GM12874 (cell line): ENCODE results near the gene ATAT1.

Experiments used
- CTCF ChIP-seq: IDR thresholded peaks from 2 replicates; pipeline ENCODE4 v1.5.1; 2011; ENCODE audit warnings: low read depth, mild to moderate bottlenecking, control low read depth, low read length, moderate library complexity; ENCODE audit not compliant: insufficient read depth

ATAT1 gene

DNA sequence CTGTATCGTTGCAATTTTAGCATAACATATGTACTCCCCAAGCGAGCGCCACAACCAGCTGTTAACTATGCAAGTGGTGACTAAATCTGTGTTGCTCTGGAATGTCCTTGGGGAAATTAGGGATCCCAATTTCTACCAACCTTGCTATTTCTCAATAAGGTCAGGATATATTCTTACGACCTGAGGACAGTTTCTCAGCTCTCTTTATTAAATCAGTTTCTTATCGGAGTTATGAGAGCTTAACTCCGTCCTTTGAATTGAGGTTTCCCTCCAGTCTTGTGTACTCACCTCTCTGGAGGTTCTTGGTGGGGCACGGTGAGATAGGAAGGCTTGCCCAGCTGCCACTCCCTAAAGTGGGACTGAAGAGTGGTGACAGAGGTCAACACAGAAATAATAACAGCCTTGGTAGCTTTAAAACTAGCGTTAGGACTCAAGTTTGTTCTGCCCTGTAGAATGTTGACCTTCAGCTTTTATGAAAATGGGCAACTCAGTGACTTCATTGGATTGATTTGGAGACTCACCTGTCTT is 8.3 kb upstream of the ATAT1 start:
- no peak for TF ChIP-seq CTCF

DNA sequence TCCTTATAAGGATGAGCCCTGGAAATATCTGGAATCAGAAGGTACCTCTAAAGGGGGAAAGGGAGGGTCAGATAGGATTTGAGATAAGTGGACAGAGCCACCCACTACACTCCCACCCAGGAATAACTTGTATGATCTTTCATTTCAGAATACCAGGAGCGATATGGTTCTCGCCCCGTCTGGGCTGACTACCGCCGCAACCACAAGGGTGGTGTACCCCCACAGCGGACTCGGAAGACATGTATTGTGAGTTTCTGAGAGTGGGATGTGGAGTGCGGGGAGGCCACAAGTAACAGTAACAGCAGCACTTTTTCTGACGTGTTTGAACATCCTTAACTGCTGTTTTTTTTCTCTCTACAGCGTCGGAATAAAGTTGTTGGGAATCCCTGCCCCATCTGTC is 7.1 kb upstream of the ATAT1 start:
- TF ChIP-seq CTCF = no peak

GRCh38 chr6:30625511-30625910 is 1.2 kb upstream of the ATAT1 start:
- no peak for TF ChIP-seq CTCF

- TF ChIP-seq CTCF = no peak
Observed at GRCh38 chr6:30635834-30636233, 9.2 kb downstream of the ATAT1 start.

DNA sequence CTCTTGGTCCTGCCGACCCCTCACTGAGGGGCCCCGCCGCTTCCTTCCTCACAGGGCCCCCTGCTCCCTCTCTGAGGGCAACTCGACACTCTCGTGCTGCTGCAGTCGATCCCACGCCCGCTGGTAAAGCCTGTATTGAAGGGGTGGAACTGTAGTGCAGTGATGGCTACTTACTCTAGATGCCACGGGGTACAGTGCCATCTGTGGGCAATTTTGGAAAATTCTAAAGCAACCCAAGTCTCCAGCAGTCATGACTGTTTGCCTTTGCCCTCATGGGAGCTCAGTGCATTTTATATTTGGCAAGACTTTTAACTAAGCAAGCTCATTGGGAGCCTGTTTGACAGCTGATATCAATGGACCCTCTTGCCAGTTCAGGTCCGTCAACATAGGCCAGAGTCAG is 13.8 kb downstream of the ATAT1 start:
- TF ChIP-seq CTCF = no peak

DNA sequence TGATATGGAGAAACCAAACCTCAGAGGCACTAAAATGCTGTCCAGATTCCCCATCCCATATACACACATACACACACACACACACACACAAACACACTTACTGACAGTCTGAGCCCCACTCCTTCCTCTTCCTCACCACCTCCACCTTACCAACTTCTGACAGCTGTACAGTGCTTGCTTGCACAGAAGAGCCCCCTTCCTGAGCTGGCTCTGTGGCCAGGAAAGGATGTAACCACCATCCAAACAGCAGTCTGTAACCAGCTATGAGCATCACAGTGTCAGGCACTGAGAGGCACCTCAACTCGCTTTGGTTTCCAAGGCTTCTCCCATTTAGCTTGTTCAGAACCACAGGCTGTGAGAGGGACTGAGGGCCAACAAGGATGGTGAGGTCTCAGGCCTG is 14.4 kb downstream of the ATAT1 start:
- TF ChIP-seq CTCF = no peak

DNA sequence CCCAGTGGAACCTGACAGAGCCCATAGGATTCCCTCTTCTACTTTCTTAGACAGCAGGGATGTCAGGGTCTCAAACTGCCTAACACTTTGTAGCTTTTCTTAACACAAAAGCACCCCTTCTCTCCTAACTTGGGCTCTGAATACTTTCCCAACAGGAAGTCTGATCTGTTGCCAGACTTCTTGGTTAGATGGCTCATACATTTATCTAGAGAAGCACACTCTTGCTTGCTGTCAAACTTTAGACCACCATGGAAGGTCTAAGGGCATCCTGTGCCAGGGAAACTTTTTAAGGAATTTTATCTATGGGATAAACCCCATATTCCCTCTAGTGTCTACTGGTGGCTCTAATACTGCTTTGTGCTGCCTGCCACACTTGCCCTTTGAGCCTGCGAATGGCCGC is 17.0 kb downstream of the ATAT1 start:
- TF ChIP-seq CTCF = no peak

DNA sequence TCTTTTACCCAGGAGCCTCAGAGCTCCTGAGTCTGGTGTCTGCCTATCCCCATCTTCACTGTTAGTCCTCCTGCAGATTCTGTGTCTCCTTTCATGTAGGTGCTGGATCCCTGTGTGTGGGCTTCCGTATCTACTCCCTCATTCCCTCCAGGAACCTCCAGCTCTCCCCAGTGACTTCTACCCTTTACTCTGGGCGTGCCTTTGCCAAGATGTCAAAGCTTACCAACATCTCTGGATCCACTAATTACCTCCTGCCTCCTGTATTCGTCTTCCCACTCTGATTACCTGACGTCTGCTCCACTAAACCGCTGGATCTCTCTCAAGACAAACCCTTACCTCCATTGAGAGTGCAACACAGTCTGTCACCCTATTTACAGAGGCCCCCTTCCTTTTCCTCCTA is 18.1 kb downstream of the ATAT1 start:
- no peak for TF ChIP-seq CTCF
